Germinal center (tissue), 1 donor: ENCODE measurements around the gene CACTIN.

ENCODE experiments used
- DNase-seq: peaks from one replicate; pipeline ENCODE4 v3.0.0; 2012; ENCODE audit warnings: mixed read lengths, low spot score

CACTIN gene

GRCh38 chr19:3627351-3627723 lies 747 bp upstream of the CACTIN start:
- DNase-seq = no peak

GRCh38 chr19:3625996-3626472 lies 556 bp downstream of the CACTIN start:
- no peak for DNase-seq

GRCh38 chr19:3623716-3624115 lies 2.9 kb downstream of the CACTIN start:
- no peak for DNase-seq

- DNase-seq = no peak
Measured at GRCh38 chr19:3622224-3622623, 4.4 kb downstream of the CACTIN start.

GRCh38 chr19:3621689-3622088 lies 4.9 kb downstream of the CACTIN start:
- no peak for DNase-seq

GRCh38 chr19:3620817-3621547 lies 5.6 kb downstream of the CACTIN start:
- DNase-seq = no peak

- no peak for DNase-seq
Measured at GRCh38 chr19:3620145-3620816, 6.3 kb downstream of the CACTIN start.

GRCh38 chr19:3619631-3620012 lies 7.0 kb downstream of the CACTIN start:
- no peak for DNase-seq

GRCh38 chr19:3618811-3619630 lies 7.6 kb downstream of the CACTIN start:
- DNase-seq = no peak

GRCh38 chr19:3618144-3618810 lies 8.3 kb downstream of the CACTIN start:
- peak; percentile 78 for DNase-seq

- DNase-seq = no peak
Measured at GRCh38 chr19:3617463-3617862, 9.1 kb downstream of the CACTIN start.

- DNase-seq = no peak
Measured at GRCh38 chr19:3615524-3616135, 11.0 kb downstream of the CACTIN start.

- DNase-seq = no peak
Measured at GRCh38 chr19:3614858-3615505, 11.6 kb downstream of the CACTIN start.

- no peak for DNase-seq
Measured at GRCh38 chr19:3613818-3614661, 12.6 kb downstream of the CACTIN start.

- no peak for DNase-seq
Measured at GRCh38 chr19:3612901-3613741, 13.5 kb downstream of the CACTIN start.

GRCh38 chr19:3612330-3612729 lies 14.3 kb downstream of the CACTIN start:
- no peak for DNase-seq

- DNase-seq = no peak
Measured at GRCh38 chr19:3611841-3612240, 14.7 kb downstream of the CACTIN start.

GRCh38 chr19:3610745-3611717 lies 15.6 kb downstream of the CACTIN start:
- no peak for DNase-seq
